SIG-M5 treated with dmso at 0.1 percent for 504 hours (cell line): ENCODE data around the gene BLTP3A.
A peak's percentile ranks its signal among the peaks of the same experiment; 100 is the strongest.

Source experiments
- DNase-seq: peaks from one replicate; lab custom pipeline; 2025; ENCODE audit not compliant: unreplicated experiment; lab: John Stamatoyannopoulos, UW

Gene BLTP3A

DNA sequence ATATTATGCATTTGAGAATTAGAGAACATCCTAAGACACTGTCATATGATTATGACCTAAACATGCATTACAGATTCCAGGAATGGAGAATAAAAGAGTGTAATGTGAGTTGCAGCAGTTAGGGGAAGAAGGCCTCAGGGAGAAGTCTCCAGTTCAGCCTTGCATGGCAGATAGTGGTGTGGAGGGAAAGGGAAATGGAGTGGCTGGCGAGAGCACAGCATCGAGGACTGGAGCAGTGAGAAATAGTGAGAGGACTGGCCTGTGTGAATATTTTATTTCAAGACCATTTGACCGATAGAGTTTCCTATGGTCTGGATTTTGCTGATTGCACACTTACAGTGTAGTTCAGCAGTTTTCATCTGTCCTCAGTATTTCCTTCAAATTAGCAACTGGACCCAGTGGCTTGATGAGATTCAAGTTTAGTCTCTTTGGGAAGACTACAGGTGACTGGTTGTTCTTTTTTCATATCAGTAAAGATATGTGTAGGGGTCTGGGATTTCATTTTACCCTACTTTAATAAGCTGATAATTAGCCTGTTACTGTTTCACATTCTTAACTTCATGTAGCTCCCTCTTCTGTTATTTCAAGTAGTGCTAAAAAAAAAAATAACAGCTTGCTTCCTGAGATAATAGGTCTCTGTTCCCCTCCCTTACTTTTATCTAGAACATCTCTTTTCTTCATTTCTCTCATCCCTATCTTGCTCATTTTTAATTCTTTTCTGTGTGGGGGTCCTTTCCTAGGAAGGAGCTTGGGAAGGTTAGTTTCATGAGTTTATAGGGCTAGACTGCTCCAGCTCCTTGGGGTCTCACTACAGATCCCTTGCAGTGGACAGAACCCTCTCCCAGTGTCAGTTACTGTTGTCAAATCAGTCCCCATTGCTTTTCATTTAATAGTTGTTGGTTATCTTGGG is 27.9 kb downstream of the BLTP3A start:
- no peak for DNase-seq

DNA sequence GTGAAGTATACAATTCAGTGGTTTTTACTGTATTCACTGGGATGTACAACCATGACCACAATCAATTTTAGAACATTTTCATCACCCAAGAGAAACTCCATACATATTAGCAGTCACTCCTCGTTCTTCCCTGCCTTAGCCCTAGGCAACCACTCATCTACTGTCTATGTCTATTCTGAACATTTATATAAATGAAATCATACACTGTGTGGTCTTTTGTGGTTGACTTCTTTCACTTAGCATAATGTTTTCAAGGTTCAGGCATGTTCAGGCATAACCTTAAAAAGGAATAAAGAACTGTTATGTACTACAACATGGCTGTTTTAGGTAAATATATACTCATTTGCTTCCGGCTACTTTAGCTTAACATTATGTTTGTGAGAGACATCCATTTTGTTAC is 37.3 kb downstream of the BLTP3A start:
- DNase-seq, result no peak

DNA sequence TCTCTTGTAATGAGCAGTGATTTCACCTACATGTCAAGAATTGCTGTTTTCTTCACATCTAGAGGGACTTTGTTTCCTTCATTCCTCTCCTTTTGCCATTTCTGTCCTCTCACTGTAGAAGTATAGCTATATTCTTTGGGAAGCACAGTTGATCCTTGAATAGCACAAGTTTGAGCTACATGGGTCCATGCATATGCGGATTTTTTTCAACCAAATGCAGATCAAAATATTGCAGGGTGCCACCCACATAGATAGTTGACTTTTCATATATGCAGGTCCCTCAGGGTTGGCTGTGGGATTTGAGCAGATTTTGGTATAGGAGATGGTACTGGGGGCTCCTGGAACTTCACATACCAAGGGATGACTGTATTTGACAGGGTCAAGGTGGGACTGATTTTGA is 41.1 kb downstream of the BLTP3A start:
- no peak for DNase-seq

DNA sequence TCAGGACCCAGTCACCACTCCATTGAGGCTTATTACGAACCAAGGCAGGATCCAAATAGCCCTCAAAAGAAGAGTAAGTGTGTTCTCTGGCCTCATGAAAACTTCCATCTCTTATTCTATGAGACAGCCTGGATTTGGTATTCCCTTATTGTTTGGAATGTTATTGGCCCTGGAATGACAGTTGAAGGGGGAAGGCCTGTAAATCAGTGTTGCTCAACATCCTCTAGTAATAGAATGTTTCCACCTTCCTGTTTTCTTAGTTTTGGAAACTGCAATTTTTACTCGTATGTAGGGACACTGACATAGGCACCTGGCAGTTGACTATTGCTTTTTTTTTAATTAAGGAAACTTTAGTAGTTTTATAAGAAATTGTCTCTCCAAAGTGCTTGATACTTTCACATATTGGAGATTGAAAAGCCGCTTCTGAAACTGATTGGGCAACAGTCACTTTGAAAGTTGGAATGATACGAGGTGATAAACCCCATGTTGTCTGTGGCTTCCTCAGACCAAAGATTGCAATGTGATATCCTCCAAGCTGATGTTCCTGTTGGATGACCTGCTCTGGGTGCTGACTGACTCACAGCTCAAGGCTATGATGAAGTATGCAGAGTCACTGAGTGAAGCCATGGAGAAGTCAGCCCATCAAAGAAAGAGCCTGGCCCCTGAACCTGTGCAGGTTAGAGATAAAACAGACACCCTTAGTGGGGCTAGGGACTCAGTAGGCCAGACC is 43.1 kb downstream of the BLTP3A start:
- peak; percentile 71 for DNase-seq

DNA sequence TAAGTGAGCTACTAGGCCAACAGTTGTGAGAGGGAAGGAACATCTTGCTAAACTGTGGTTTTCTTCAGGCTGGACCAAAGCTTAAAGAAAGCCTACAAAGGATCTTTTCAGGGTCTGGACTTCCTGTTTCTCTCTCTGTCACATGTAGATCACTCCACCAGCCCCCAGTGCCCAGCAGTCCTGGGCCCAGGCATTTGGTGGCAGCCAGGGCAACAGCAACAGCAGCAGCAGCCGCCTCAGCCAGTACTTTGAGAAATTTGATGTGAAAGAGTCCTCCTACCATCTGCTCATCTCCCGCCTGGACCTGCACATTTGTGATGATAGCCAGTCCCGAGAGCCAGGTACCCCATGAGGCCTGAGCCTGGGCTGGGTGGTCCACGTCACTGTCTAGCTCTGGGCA is 44.1 kb downstream of the BLTP3A start:
- DNase-seq, result peak; percentile 31

DNA sequence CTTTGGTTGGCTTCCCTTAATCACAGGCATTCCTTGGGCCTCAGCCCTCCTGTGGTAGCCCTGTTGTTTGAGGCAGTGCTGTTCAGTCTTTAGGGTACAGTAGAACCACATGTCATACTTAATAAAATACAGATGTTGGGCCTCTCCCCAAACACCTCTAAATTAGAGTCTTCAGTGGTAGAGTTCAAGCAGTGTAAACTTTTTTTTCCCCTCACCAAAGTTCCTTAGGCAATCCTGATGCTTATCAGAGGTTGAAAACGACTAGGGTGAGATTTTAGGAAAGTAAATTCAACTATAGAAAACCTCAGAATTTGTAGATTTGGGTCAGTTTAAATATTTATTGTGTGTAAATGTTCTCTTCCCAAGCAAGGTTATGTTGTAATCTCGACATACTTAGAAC is 44.6 kb downstream of the BLTP3A start:
- DNase-seq, result no peak

DNA sequence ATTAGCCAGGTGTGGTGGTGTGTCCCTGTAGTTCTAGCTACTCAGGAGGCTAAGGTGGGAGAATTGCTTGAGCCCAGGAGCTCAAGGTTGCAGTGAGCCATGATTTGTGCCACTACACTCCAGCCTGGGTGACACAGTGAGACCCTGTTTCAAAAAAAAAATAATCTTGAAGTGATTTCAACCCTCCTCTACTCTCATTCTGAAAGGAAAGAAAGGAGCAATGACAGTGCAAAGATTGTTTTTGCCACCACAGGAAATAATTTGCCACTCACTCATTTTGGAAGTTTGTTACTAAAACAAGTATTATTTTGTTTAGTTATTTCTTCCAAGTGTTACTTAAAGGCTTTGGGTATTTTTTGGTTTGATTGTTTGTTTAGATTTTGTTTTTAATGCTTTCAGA is 45.6 kb downstream of the BLTP3A start:
- DNase-seq, result no peak

DNA sequence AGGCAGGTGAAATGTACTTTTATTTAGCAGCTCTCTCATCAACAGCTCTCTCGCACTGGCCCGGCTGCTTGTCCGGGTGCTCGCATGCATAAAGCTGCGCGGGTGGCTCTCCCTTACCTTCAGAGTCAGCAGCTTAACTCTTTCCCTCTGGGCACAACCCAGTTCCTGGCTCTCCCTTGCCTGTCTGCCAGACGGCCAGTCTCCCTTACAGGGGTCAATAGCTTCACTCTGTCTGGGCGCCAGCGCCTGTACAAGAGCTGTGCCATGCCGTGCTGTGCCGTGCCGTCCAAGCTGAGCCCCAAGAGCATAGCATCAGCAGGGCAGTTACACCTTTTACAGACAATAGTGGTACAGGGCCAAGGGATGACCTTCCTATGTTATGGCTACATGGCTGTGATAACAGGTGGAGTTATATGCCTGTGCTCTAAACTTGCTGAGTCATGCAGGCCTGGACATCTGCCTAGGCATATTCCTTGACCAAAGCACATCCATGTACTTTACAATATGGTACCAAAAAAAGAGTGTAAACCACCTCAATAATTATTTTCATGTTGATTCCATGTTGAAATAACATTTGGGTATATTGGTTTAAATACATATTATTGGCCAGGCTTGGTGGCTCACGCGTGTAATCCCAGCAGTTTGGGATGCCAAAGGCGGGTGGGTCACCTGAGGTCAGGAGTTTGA is 47.9 kb downstream of the BLTP3A start:
- DNase-seq, result no peak
